SK-N-SH (cell line): ENCODE measurements around the gene HFE. TPM values are rescaled to one million over a fixed set of nuclear protein-coding genes. Genes with fewer than 3 reads are reported as not detected.

Source experiments
- CTCF ChIA-PET: fragments of 300-600, 350-600 bp; formaldehyde crosslinking; extraction: SDS; loops from one replicate; lab custom pipeline; 2021; lab: Yijun Ruan, JAX
- POLR2A ChIA-PET: fragments of 350-600 bp; sonication (Branson Sonifier 250); formaldehyde crosslinking; extraction: SDS; loops from one replicate; lab custom pipeline; 2020; ENCODE audit warnings: antibody characterized with exemption, inconsistent platforms; lab: Yijun Ruan, JAX
- DNase-seq: peaks from one replicate; pipeline ENCODE4 v3.0.0; 2012
- H2AFZ ChIP-seq: fragments of 200-600 bp; sonication (generic); 2 replicates; pipeline ENCODE4 v1.8.1; 2016; ENCODE audit warnings: antibody characterized with exemption, mild to moderate bottlenecking, low read depth
- H3F3A ChIP-seq: fragments of 200-600 bp; sonication (generic); replicated peaks from 2 replicates; pipeline ENCODE3; 2016; ENCODE audit warnings: antibody characterized with exemption, mild to moderate bottlenecking; ENCODE audit not compliant: insufficient read depth
- H3K27ac ChIP-seq, 2 experiments: fragments of 200-500 bp in 1 of 2; fragments of 200-600 bp in 1 of 2; sonication (Bioruptor generic) in 1 of 2; sonication (generic), shearing (Covaris generic) in 1 of 2; 2 replicates each; pipeline versions ENCODE4 v1.5.1 to v1.6.1; 2014 to 2016; ENCODE audit warnings: low read depth in 2 of 2, inconsistent platforms in 1 of 2, low read length in 1 of 2, mild to moderate bottlenecking in 1 of 2, mixed read lengths in 1 of 2
- H3K27me3 ChIP-seq: fragments of 200-600 bp; sonication (generic), shearing (Covaris generic); 2 replicates; pipeline ENCODE4 v1.6.1; 2016; ENCODE audit warnings: mixed run types; ENCODE audit not compliant: insufficient read depth
- H3K36me3 ChIP-seq, 2 experiments: fragments of 200-500 bp in 1 of 2; fragments of 200-600 bp in 1 of 2; sonication (Bioruptor generic) in 1 of 2; sonication (generic) in 1 of 2; replicated peaks in 1 of 2; 2 replicates each; pipeline versions ENCODE3 to v1.5.1; 2014 to 2016; ENCODE audit warnings: low read length in 1 of 2, mild to moderate bottlenecking in 1 of 2; ENCODE audit not compliant: insufficient read depth in 2 of 2, control insufficient read depth in 1 of 2
- H3K4me1 ChIP-seq, 2 experiments: fragments of 200-500 bp in 1 of 2; fragments of 200-600 bp in 1 of 2; sonication (Bioruptor generic) in 1 of 2; sonication (generic), shearing (Covaris generic) in 1 of 2; 2 replicates each; pipeline versions ENCODE4 v1.5.1 to v1.6.1; 2014 to 2016; ENCODE audit warnings: low read depth in 1 of 2, low read length in 1 of 2, mixed run types in 1 of 2; ENCODE audit not compliant: insufficient read depth in 2 of 2, control insufficient read depth in 1 of 2
- H3K4me2 ChIP-seq: fragments of 200-600 bp; sonication (generic), shearing (Covaris generic); 2 replicates; pipeline ENCODE4 v1.6.1; 2017; ENCODE audit warnings: mixed run types
- H3K4me3 ChIP-seq, 2 experiments: fragments of 200-500 bp in 1 of 2; fragments of 200-600 bp in 1 of 2; sonication (Bioruptor generic) in 1 of 2; sonication (generic), shearing (Covaris generic) in 1 of 2; 2 replicates each; pipeline versions ENCODE4 v1.5.1 to v1.8.1; 2014 to 2016; ENCODE audit warnings: low read depth in 2 of 2, inconsistent platforms in 1 of 2, low read length in 1 of 2, mild to moderate bottlenecking in 1 of 2, mixed read lengths in 1 of 2, moderate library complexity in 1 of 2
- H3K79me2 ChIP-seq: fragments of 200-600 bp; sonication (generic); 2 replicates; pipeline ENCODE4 v1.8.1; 2017; ENCODE audit warnings: mild to moderate bottlenecking; ENCODE audit not compliant: insufficient read depth
- H3K9ac ChIP-seq: fragments of 200-600 bp; sonication (generic); 2 replicates; pipeline ENCODE4 v1.6.1; 2017; ENCODE audit warnings: mixed run types
- H3K9me2 ChIP-seq: fragments of 200-600 bp; sonication (generic); 2 replicates; pipeline ENCODE4 v1.6.1; 2017; ENCODE audit warnings: mixed run types
- H3K9me3 ChIP-seq: fragments of 200-600 bp; sonication (generic); 2 replicates; pipeline ENCODE4 v1.6.1; 2017; ENCODE audit warnings: mixed run types, mild to moderate bottlenecking, moderate library complexity
- H4K20me1 ChIP-seq: fragments of 200-600 bp; sonication (generic); 2 replicates; pipeline ENCODE4 v1.6.1; 2017; ENCODE audit warnings: mild to moderate bottlenecking, mixed run types; ENCODE audit not compliant: insufficient read depth
- CHD2 ChIP-seq: fragments of 150-350 bp; IDR thresholded peaks from 2 replicates; pipeline ENCODE4 v1.6.1; 2018; ENCODE audit warnings: low read length; ENCODE audit not compliant: partially characterized antibody
- EP300 ChIP-seq, 2 experiments: IDR thresholded peaks; 2 replicates each; pipeline versions ENCODE4 v1.4.0 to v1.6.1; 2012; ENCODE audit warnings: borderline replicate concordance in 1 of 2, low read depth in 1 of 2, low read length in 1 of 2
- FOSL2 ChIP-seq: IDR thresholded peaks from 2 replicates; pipeline ENCODE4 v1.4.0; 2012; ENCODE audit warnings: low read depth, mild to moderate bottlenecking, moderate library complexity, borderline replicate concordance
- FOXM1 ChIP-seq: IDR thresholded peaks from 2 replicates; pipeline ENCODE4 v1.4.0; 2012; ENCODE audit warnings: low read depth, mild to moderate bottlenecking
- NFIC ChIP-seq: IDR thresholded peaks from 2 replicates; pipeline ENCODE4 v1.4.0; 2012; ENCODE audit warnings: borderline replicate concordance
- NRF1 ChIP-seq: IDR thresholded peaks from 2 replicates; pipeline ENCODE4 v1.6.1; 2012; ENCODE audit warnings: low read depth, mild to moderate bottlenecking, low read length
- POLR2AphosphoS5 ChIP-seq: IDR thresholded peaks from 2 replicates; pipeline ENCODE4 v1.6.1; 2012; ENCODE audit warnings: low read depth, low read length
- RAD21 ChIP-seq: IDR thresholded peaks from 2 replicates; pipeline ENCODE4 v1.6.1; 2012; ENCODE audit warnings: mild to moderate bottlenecking, low read length
- RFX5 ChIP-seq: IDR thresholded peaks from 2 replicates; pipeline ENCODE4 v1.6.1; 2012; ENCODE audit warnings: mild to moderate bottlenecking, improper control_type of control experiment, low read length
- RXRA ChIP-seq: IDR thresholded peaks from 2 replicates; pipeline ENCODE4 v1.4.0; 2012; ENCODE audit warnings: low read depth, mild to moderate bottlenecking, borderline replicate concordance
- SMC3 ChIP-seq: IDR thresholded peaks from 2 replicates; pipeline ENCODE4 v1.6.1; 2012; ENCODE audit warnings: low read depth, low read length, improper control_type of control experiment
- TAF1 ChIP-seq: IDR thresholded peaks from 2 replicates; pipeline ENCODE4 v1.6.1; 2012; ENCODE audit warnings: low read depth, mild to moderate bottlenecking, low read length, moderate library complexity, borderline replicate concordance
- TCF12 ChIP-seq: IDR thresholded peaks from 2 replicates; pipeline ENCODE4 v1.4.0; 2012
- WGBS: methylation state at CpG from one replicate; pipeline ENCODE4 v1.1.6; 2017; ENCODE audit warnings: low lambda C conversion rate; 5-methylcytosine and 5-hydroxymethylcytosine counted together
- polyA plus RNA-seq, 3 experiments: library from polyadenylated mRNA; depleted of rRNA; stranded (reverse); fragments of >200 nt; gene quantifications; 2 replicates each; pipeline ENCODE4 v1.2.3, GENCODE V29; 2012
- TF ChIP-seq, protein P1 (sequence below): IDR thresholded peaks from 2 replicates; pipeline ENCODE4 v1.6.1; 2012; ENCODE audit warnings: mild to moderate bottlenecking, low read depth, low read length, moderate library complexity
- TF ChIP-seq, protein P2 (sequence below): fragments of 200-600 bp; sonication (generic); IDR thresholded peaks from 2 replicates; pipeline ENCODE4 v1.6.1; 2017; ENCODE audit warnings: antibody characterized with exemption, mild to moderate bottlenecking, moderate library complexity
- TF ChIP-seq, protein P3 (sequence below): IDR thresholded peaks from 2 replicates; pipeline ENCODE4 v1.4.0; 2012; ENCODE audit warnings: low read depth
- TF ChIP-seq, protein P4 (sequence below): fragments of 150-350 bp; IDR thresholded peaks from 2 replicates; pipeline ENCODE4 v1.6.1; 2016; ENCODE audit warnings: mild to moderate bottlenecking, low read depth, low read length
- TF ChIP-seq, protein P5 (sequence below): IDR thresholded peaks from 2 replicates; pipeline ENCODE4 v1.4.0; 2012; ENCODE audit warnings: low read depth, borderline replicate concordance

HFE gene
- polyA plus RNA-seq, 1 of the 3 experiments (the other 2 are of a cell fraction): not detected

- POLR2A ChIA-PET: interaction anchor here (0.6 to 7.6 kb wide), 21 partner anchors 18 to 1716 kb away, joined by 3 to 623 read pairs (median 31); a partner anchor contains a TSS
- peak overlapping the region; percentile 84 to 94 for H3K4me3 ChIP-seq
- WGBS: 22% methylated on average over 6 of the region's 6 CpGs
These were observed 35.2 kb downstream of the HFE start for GRCh38 chr6:26122402-26122792.

DNA sequence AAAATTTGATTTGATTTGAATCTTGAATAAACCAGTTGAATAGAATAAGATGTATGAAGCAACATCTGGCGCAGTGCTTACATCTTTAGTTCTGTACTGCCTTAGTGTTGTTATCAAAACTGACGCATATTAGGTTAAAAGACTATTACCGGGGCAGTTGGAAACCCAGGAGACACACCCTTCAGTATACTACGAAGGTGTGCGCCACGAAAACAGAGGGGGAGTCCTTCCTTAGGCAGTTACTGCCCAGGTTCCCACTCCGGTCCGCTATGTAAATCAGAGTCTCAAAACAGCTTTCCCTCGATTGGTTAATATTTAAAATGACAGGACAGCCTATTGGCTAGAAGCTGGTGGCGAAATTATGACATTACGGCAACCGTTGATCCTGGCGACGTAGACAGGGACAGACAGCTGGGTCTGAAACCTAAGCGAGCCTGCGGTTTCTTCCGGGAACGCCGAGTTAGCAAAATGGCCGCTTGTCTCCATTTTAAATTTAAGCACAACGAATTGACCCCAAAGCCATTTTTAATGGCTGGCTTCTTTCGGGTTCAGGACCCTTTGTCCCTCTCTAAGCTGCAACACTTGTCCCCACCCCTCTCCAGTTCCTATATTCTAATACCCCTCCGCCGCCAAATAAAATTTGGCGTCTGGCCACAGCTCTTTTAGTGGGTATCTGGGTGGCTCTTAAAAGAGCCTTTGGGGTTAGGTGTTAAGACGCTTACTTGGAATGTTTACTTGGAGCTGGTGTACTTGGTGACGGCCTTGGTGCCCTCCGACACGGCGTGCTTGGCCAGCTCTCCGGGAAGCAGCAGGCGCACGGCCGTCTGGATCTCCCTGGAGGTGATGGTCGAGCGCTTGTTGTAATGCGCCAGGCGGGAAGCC, 35.8 kb downstream of the HFE start:
- peaks cover 33% of the 10 kb centered on the region for H3F3A ChIP-seq
- POLR2A ChIA-PET: interaction anchor here (0.6 to 7.6 kb wide), 40 partner anchors 9 to 1770 kb away, joined by 3 to 623 read pairs (median 9); a partner anchor contains a TSS
- CTCF ChIA-PET: interaction anchor here (3.6 kb wide), 1 partner anchor 25 kb away, joined by 11 read pairs; no protein-coding TSS in a partner anchor
- TF ChIP-seq, protein P1, sequence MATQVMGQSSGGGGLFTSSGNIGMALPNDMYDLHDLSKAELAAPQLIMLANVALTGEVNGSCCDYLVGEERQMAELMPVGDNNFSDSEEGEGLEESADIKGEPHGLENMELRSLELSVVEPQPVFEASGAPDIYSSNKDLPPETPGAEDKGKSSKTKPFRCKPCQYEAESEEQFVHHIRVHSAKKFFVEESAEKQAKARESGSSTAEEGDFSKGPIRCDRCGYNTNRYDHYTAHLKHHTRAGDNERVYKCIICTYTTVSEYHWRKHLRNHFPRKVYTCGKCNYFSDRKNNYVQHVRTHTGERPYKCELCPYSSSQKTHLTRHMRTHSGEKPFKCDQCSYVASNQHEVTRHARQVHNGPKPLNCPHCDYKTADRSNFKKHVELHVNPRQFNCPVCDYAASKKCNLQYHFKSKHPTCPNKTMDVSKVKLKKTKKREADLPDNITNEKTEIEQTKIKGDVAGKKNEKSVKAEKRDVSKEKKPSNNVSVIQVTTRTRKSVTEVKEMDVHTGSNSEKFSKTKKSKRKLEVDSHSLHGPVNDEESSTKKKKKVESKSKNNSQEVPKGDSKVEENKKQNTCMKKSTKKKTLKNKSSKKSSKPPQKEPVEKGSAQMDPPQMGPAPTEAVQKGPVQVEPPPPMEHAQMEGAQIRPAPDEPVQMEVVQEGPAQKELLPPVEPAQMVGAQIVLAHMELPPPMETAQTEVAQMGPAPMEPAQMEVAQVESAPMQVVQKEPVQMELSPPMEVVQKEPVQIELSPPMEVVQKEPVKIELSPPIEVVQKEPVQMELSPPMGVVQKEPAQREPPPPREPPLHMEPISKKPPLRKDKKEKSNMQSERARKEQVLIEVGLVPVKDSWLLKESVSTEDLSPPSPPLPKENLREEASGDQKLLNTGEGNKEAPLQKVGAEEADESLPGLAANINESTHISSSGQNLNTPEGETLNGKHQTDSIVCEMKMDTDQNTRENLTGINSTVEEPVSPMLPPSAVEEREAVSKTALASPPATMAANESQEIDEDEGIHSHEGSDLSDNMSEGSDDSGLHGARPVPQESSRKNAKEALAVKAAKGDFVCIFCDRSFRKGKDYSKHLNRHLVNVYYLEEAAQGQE: peak; percentile 83
- peak; percentile 82 for TF ChIP-seq TCF12
- TF ChIP-seq NFIC: peak; percentile 40
- TF ChIP-seq FOSL2: peak; percentile 17; the same call in 1 of the 2 replicates
- no peak for TF ChIP-seq NRF1
- TF ChIP-seq RXRA: peak; percentile 91
- peak; percentile 98 for TF ChIP-seq CHD2
- no peak for TF ChIP-seq SMC3
- TF ChIP-seq, protein P2, sequence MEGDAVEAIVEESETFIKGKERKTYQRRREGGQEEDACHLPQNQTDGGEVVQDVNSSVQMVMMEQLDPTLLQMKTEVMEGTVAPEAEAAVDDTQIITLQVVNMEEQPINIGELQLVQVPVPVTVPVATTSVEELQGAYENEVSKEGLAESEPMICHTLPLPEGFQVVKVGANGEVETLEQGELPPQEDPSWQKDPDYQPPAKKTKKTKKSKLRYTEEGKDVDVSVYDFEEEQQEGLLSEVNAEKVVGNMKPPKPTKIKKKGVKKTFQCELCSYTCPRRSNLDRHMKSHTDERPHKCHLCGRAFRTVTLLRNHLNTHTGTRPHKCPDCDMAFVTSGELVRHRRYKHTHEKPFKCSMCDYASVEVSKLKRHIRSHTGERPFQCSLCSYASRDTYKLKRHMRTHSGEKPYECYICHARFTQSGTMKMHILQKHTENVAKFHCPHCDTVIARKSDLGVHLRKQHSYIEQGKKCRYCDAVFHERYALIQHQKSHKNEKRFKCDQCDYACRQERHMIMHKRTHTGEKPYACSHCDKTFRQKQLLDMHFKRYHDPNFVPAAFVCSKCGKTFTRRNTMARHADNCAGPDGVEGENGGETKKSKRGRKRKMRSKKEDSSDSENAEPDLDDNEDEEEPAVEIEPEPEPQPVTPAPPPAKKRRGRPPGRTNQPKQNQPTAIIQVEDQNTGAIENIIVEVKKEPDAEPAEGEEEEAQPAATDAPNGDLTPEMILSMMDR: no peak
- TF ChIP-seq, protein P3, sequence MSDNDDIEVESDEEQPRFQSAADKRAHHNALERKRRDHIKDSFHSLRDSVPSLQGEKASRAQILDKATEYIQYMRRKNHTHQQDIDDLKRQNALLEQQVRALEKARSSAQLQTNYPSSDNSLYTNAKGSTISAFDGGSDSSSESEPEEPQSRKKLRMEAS: no peak; the same call in 1 of the 2 replicates
- TF ChIP-seq, protein P4, sequence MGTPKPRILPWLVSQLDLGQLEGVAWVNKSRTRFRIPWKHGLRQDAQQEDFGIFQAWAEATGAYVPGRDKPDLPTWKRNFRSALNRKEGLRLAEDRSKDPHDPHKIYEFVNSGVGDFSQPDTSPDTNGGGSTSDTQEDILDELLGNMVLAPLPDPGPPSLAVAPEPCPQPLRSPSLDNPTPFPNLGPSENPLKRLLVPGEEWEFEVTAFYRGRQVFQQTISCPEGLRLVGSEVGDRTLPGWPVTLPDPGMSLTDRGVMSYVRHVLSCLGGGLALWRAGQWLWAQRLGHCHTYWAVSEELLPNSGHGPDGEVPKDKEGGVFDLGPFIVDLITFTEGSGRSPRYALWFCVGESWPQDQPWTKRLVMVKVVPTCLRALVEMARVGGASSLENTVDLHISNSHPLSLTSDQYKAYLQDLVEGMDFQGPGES: peak; percentile 81; the same call in 1 of the 2 replicates

More at GRCh38 chr6:26122402-26122792, 35.2 kb downstream of the HFE start:
- H3K36me3 ChIP-seq: peaks cover 1 to 9% of the 10 kb centered on the region in 2 experiments
- no peaks in the 10 kb centered on the region for H3K27me3 ChIP-seq
- H3K4me1 ChIP-seq: peaks cover 2 to 5% of the 10 kb centered on the region in 2 experiments; a peak in 3 of 4 replicates
- no peak for DNase-seq
- H3K27ac ChIP-seq: peak overlapping the region; percentile 92 to 100
- H3K9me3 ChIP-seq: no peaks in the 10 kb centered on the region
- H3F3A ChIP-seq: peaks cover 33% of the 10 kb centered on the region
- H3K79me2 ChIP-seq: peaks cover 34% of the 10 kb centered on the region
- H3K4me2 ChIP-seq: peak overlapping the region; percentile 80
- H3K9me2 ChIP-seq: no peaks in the 10 kb centered on the region
- H3K9ac ChIP-seq: peak overlapping the region; percentile 98
- CTCF ChIA-PET: interaction anchor here (3.6 kb wide), 1 partner anchor 25 kb away, joined by 11 read pairs; no protein-coding TSS in a partner anchor
- H4K20me1 ChIP-seq: peaks cover 30% of the 10 kb centered on the region
- H2AFZ ChIP-seq: peak overlapping the region; percentile 19; the same call in 1 of the 2 replicates
- TF ChIP-seq EP300 (IDR thresholded peaks at IDR 0.05; ENCODE audit: borderline replicate concordance in 1 of 2, low read depth in 1 of 2, low read length in 1 of 2): no peak
- TF ChIP-seq POLR2AphosphoS5: no peak
- TF ChIP-seq, protein P5, sequence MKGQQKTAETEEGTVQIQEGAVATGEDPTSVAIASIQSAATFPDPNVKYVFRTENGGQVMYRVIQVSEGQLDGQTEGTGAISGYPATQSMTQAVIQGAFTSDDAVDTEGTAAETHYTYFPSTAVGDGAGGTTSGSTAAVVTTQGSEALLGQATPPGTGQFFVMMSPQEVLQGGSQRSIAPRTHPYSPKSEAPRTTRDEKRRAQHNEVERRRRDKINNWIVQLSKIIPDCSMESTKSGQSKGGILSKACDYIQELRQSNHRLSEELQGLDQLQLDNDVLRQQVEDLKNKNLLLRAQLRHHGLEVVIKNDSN: no peak
- no peak for TF ChIP-seq RXRA
- TF ChIP-seq FOXM1: no peak
- no peak for TF ChIP-seq RFX5
- no peak for TF ChIP-seq TCF12
- TF ChIP-seq TAF1: no peak
- no peak for TF ChIP-seq RAD21

More for the DNA sequence above, 35.8 kb downstream of the HFE start:
- Histone ChIP-seq H3K4me3 (peak overlapping the region; percentile 84 to 94), H3K27ac (peak overlapping the region; percentile 92 to 100), H3K4me2 (peak overlapping the region; percentile 80), H3K9me3 (no peaks in the 10 kb centered on the region), H4K20me1 (peaks cover 33% of the 10 kb centered on the region), H3K79me2 (peaks cover 40% of the 10 kb centered on the region), H3K27me3 (no peaks in the 10 kb centered on the region), H3K9me2 (no peaks in the 10 kb centered on the region), H2AFZ (peak overlapping the region; percentile 19; the same call in 1 of the 2 replicates), H3K9ac (peak overlapping the region; percentile 98), H3K36me3 (peaks cover 8 to 11% of the 10 kb centered on the region in 2 experiments), H3K4me1 (peaks cover 7% of the 10 kb centered on the region in 2 experiments; a peak in 3 of 4 replicates)
- peak; percentile 76 for DNase-seq
- 1% methylated on average over 26 of the region's 38 CpGs for WGBS
